IMR-90 (cell line): ENCODE measurements around the gene ARHGAP10. TPM values are rescaled to one million over a fixed set of nuclear protein-coding genes. Genes with fewer than 3 reads are reported as not detected.
A peak's percentile ranks its signal among the peaks of the same experiment; 100 is the strongest.

ENCODE experiments used
- ATAC-seq: fragments of 200-7000 bp; cut with Tn5 transposase; 2 replicates; pipeline ENCODE4 v1.9.1; 2020; ENCODE audit warnings: low read depth, mild to moderate bottlenecking, moderate library complexity
- BruUV-seq: library from RNA; stranded (reverse); fragments of 400-500 nt; replicated peaks from 2 replicates; lab custom pipeline; 2021; lab: Mats Ljungman, UMichigan
- CTCF ChIA-PET: fragments of 300-600 bp; formaldehyde crosslinking; extraction: SDS; loops from one replicate; lab custom pipeline; 2021; ENCODE audit warnings: antibody characterized with exemption; lab: Yijun Ruan, JAX
- POLR2A ChIA-PET: fragments of 300-600 bp; sonication (Branson Sonifier 250); formaldehyde crosslinking; loops from one replicate; lab custom pipeline; 2022; ENCODE audit warnings: antibody characterized with exemption; ENCODE audit not compliant: unreplicated experiment; lab: Charles Lee
- DNase-seq: peaks from one replicate; pipeline ENCODE4 v3.0.0; 2013
- H2AFZ ChIP-seq: replicated peaks from 2 replicates; pipeline ENCODE3; 2013; ENCODE audit warnings: low read length, mild to moderate bottlenecking; ENCODE audit not compliant: poor library complexity
- H2AK5ac ChIP-seq: 2 replicates; pipeline ENCODE4 v1.6.1; 2013; ENCODE audit warnings: low read depth, low read length, inconsistent platforms
- H2AK9ac ChIP-seq: replicated peaks from 2 replicates; pipeline ENCODE3; 2013; ENCODE audit warnings: mild to moderate bottlenecking, low read depth, low read length, moderate library complexity; ENCODE audit not compliant: poor library complexity
- H2BK120ac ChIP-seq: 2 replicates; pipeline ENCODE4 v1.6.1; 2013; ENCODE audit warnings: low read depth, low read length, inconsistent platforms
- H2BK15ac ChIP-seq: 3 replicates; pipeline ENCODE4 v1.6.1; 2013; ENCODE audit warnings: low read depth, low read length, inconsistent platforms
- H2BK20ac ChIP-seq: 2 replicates; pipeline ENCODE4 v1.6.1; 2013; ENCODE audit warnings: low read depth, mild to moderate bottlenecking, inconsistent platforms, low read length, moderate library complexity
- H2BK5ac ChIP-seq: 2 replicates; pipeline ENCODE4 v1.6.1; 2013; ENCODE audit warnings: mild to moderate bottlenecking, low read depth, low read length, inconsistent platforms; ENCODE audit not compliant: poor library complexity, severe bottlenecking
- H3K14ac ChIP-seq: replicated peaks from 2 replicates; pipeline ENCODE4 v1.6.1; 2013; ENCODE audit warnings: low read depth, low read length, inconsistent platforms
- H3K18ac ChIP-seq: 2 replicates; pipeline ENCODE4 v1.6.1; 2013; ENCODE audit warnings: low read depth, low read length, control low read depth
- H3K23ac ChIP-seq: 2 replicates; pipeline ENCODE4 v1.6.1; 2013; ENCODE audit warnings: low read depth, low read length, inconsistent platforms
- H3K27ac ChIP-seq: 2 replicates; pipeline ENCODE4 v1.5.1; 2013; ENCODE audit warnings: mild to moderate bottlenecking, control low read depth, low read length; ENCODE audit not compliant: insufficient read depth
- H3K27me3 ChIP-seq: 2 replicates; pipeline ENCODE4 v1.6.1; 2013; ENCODE audit warnings: low read length; ENCODE audit not compliant: control insufficient read depth, insufficient read depth
- H3K36me3 ChIP-seq: 2 replicates; pipeline ENCODE4 v1.6.1; 2013; ENCODE audit warnings: low read length, mixed read lengths; ENCODE audit not compliant: control insufficient read depth, insufficient read depth
- H3K4ac ChIP-seq: 2 replicates; pipeline ENCODE4 v1.6.1; 2013; ENCODE audit warnings: low read depth, low read length, inconsistent platforms
- H3K4me1 ChIP-seq: 2 replicates; pipeline ENCODE4 v1.6.1; 2013; ENCODE audit warnings: low read length, mixed read lengths; ENCODE audit not compliant: control insufficient read depth, insufficient read depth
- H3K4me2 ChIP-seq: 2 replicates; pipeline ENCODE4 v1.6.1; 2013; ENCODE audit warnings: low read depth, mild to moderate bottlenecking, control low read depth, low read length, moderate library complexity
- H3K4me3 ChIP-seq: 2 replicates; pipeline ENCODE4 v1.5.1; 2013; ENCODE audit warnings: low read depth, mild to moderate bottlenecking, control low read depth, low read length, moderate library complexity; ENCODE audit not compliant: insufficient read depth
- H3K56ac ChIP-seq: 2 replicates; pipeline ENCODE4 v1.6.1; 2013; ENCODE audit warnings: low read length, inconsistent platforms; ENCODE audit not compliant: insufficient read depth; ENCODE audit errors: extremely low read depth
- H3K79me1 ChIP-seq, 2 experiments: 2 replicates each; pipeline ENCODE4 v1.6.1; 2013; ENCODE audit warnings: low read length in 2 of 2, inconsistent platforms in 1 of 2, low read depth in 1 of 2
- H3K9ac ChIP-seq: 2 replicates; pipeline ENCODE4 v1.6.1; 2013; ENCODE audit warnings: low read depth, low read length, control low read depth
- H3K9me1 ChIP-seq: 2 replicates; pipeline ENCODE4 v1.6.1; 2013; ENCODE audit warnings: low read length, inconsistent platforms; ENCODE audit not compliant: insufficient read depth
- H3K9me3 ChIP-seq: 2 replicates; pipeline ENCODE4 v1.6.1; 2013; ENCODE audit warnings: low read length; ENCODE audit not compliant: control insufficient read depth, insufficient read depth
- H4K20me1 ChIP-seq: 2 replicates; pipeline ENCODE4 v1.6.1; 2013; ENCODE audit warnings: low read length, inconsistent platforms; ENCODE audit not compliant: insufficient read depth
- H4K5ac ChIP-seq: 2 replicates; pipeline ENCODE4 v1.6.1; 2013; ENCODE audit warnings: mild to moderate bottlenecking, low read depth, low read length, control low read depth
- H4K8ac ChIP-seq, 2 experiments: 2 replicates each; pipeline ENCODE4 v1.6.1; 2013; ENCODE audit warnings: low read depth in 2 of 2, low read length in 2 of 2, control low read depth in 1 of 2, inconsistent platforms in 1 of 2
- H4K91ac ChIP-seq: 2 replicates; pipeline ENCODE4 v1.6.1; 2013; ENCODE audit warnings: low read depth, low read length, inconsistent platforms; ENCODE audit not compliant: insufficient read depth
- BHLHE40 ChIP-seq: fragments of 150-350 bp; IDR thresholded peaks from 2 replicates; pipeline ENCODE4 v1.6.1; 2016; ENCODE audit warnings: mild to moderate bottlenecking, low read depth, low read length
- CEBPB ChIP-seq: IDR thresholded peaks from 2 replicates; pipeline ENCODE4 v1.6.1; 2012; ENCODE audit warnings: low read depth, low read length, improper control_type of control experiment
- CHD1 ChIP-seq: IDR thresholded peaks from 2 replicates; pipeline ENCODE4 v1.6.1; 2012; ENCODE audit warnings: low read depth, low read length, improper control_type of control experiment
- CTCF ChIP-seq: conservative IDR thresholded peaks from 2 replicates; pipeline ENCODE4 v1.5.1; 2012; ENCODE audit warnings: mild to moderate bottlenecking, low read depth, low read length, improper control_type of control experiment
- ELK1 ChIP-seq: fragments of 150-350 bp; IDR thresholded peaks from 2 replicates; pipeline ENCODE4 v1.6.1; 2016; ENCODE audit warnings: low read depth, mild to moderate bottlenecking, low read length, moderate library complexity, borderline replicate concordance
- FOS ChIP-seq: fragments of 150-350 bp; IDR thresholded peaks from 2 replicates; pipeline ENCODE4 v1.6.1; 2016; ENCODE audit warnings: low read depth, low read length
- MAFK ChIP-seq: IDR thresholded peaks from 2 replicates; pipeline ENCODE4 v1.6.1; 2012; ENCODE audit warnings: low read depth, low read length, improper control_type of control experiment
- MXI1 ChIP-seq: IDR thresholded peaks from 2 replicates; pipeline ENCODE4 v1.6.1; 2012; ENCODE audit warnings: low read depth, mild to moderate bottlenecking, low read length, moderate library complexity, borderline replicate concordance
- NFE2L2 ChIP-seq: fragments of 150-350 bp; IDR thresholded peaks from 2 replicates; pipeline ENCODE4 v1.6.1; 2016; ENCODE audit warnings: low read depth, mild to moderate bottlenecking, low read length
- POLR2A ChIP-seq: IDR thresholded peaks from 2 replicates; pipeline ENCODE4 v1.6.1; 2012; ENCODE audit warnings: mild to moderate bottlenecking, low read depth, low read length
- RAD21 ChIP-seq: IDR thresholded peaks from 2 replicates; pipeline ENCODE4 v1.6.1; 2012; ENCODE audit warnings: low read length, improper control_type of control experiment
- RCOR1 ChIP-seq: IDR thresholded peaks from 2 replicates; pipeline ENCODE4 v1.6.1; 2012; ENCODE audit warnings: mild to moderate bottlenecking, low read length, improper control_type of control experiment; ENCODE audit not compliant: insufficient replicate concordance
- RFX5 ChIP-seq: IDR thresholded peaks from 2 replicates; pipeline ENCODE4 v1.8.0; 2012; ENCODE audit warnings: low read depth, mild to moderate bottlenecking, low read length, moderate library complexity
- SMC3 ChIP-seq: fragments of 150-350 bp; IDR thresholded peaks from 2 replicates; pipeline ENCODE4 v1.6.1; 2016; ENCODE audit warnings: low read depth, mild to moderate bottlenecking, antibody characterized with exemption, low read length, moderate library complexity
- WGBS, 2 experiments: methylation state at CpG; one replicate each; pipeline versions ENCODE4 v1.1.5 to v1.1.7; 2013; ENCODE audit warnings: missing lambda C conversion rate in 2 of 2; ENCODE audit not compliant: insufficient read length in 1 of 2; ENCODE audit errors: extremely low coverage in 2 of 2; 5-methylcytosine and 5-hydroxymethylcytosine counted together
- dilution Hi-C: fragments of 300-500 bp; cut with HindIII; formaldehyde crosslinking; loops from one replicate; pipeline ENCODE4 v1.14.3; 2018; ENCODE audit warnings: low sequenced_read_pairs; ENCODE audit not compliant: unreplicated experiment
- in situ Hi-C: fragments of 300-500 bp; cut with MboI; formaldehyde crosslinking; loops from 3 replicates; pipeline ENCODE4 v1.14.3; 2019; ENCODE audit warnings: low sequenced_read_pairs, inconsistent platforms, mixed read lengths
- intact Hi-C: fragments of 100-400 bp; cut with micrococcal nuclease; formaldehyde crosslinking; loops from 2 replicates; pipeline ENCODE4 v1.10.0; 2022
- polyA plus RNA-seq, 3 experiments: library from polyadenylated mRNA; depleted of rRNA; stranded (reverse); fragments of >200 nt; gene quantifications; 2 replicates each; pipeline ENCODE4 v1.2.3, GENCODE V29; 2012; ENCODE audit warnings: low replicate concordance in 1 of 3
- total RNA-seq: library from RNA; depleted of rRNA; stranded (reverse); fragments of >200 nt; gene quantifications from 2 replicates; pipeline ENCODE4 v1.2.3, GENCODE V29; 2012
- TF ChIP-seq, protein P1 (sequence below): fragments of 150-350 bp; IDR thresholded peaks from 2 replicates; pipeline ENCODE4 v1.6.1; 2017; ENCODE audit warnings: mild to moderate bottlenecking, antibody characterized with exemption, low read length, low read depth

The ARHGAP10 gene
- total and polyA plus RNA-seq, 2 of the 4 experiments (the other 2 are of a cell fraction), result 27.1 to 29.4 TPM

- no TSS peak for BruUV-seq
- dilution Hi-C loops, result no loop called here
- peaks cover 10% of the 10 kb centered on the region for H3K36me3 ChIP-seq
- H3K14ac ChIP-seq, result no peak overlapping the region
- CTCF ChIA-PET, result interaction anchor here (0.6 to 1.2 kb wide), 2 partner anchors 9 to 1608 kb away, joined by 4 to 5 read pairs; no protein-coding TSS in a partner anchor
- H2AFZ ChIP-seq, result no peak overlapping the region
- no peaks in the 10 kb centered on the region for H3K9me3 ChIP-seq
- peaks cover 12 to 20% of the 10 kb centered on the region in 2 experiments for H3K79me1 ChIP-seq
- intact Hi-C loops, result no loop called here
- peaks cover 3% of the 10 kb centered on the region; the same call in 1 of the 2 replicates for H3K9me1 ChIP-seq
- H3K56ac ChIP-seq, result no peak overlapping the region
- no peak for DNase-seq
- WGBS, 2 experiments, result 92% methylated on average over 2 of the region's 9 CpGs; no CpG with 5 or more reads in 1 of the 2 experiments
- H3K4me1 ChIP-seq, result no peaks in the 10 kb centered on the region; the same call in 1 of the 2 replicates
- in situ Hi-C loops, result loop anchor here (25.0 kb wide), 1 partner anchor 93 kb away; no protein-coding TSS in a partner anchor
- no peak overlapping the region for H3K4me2 ChIP-seq
- H3K4me3 ChIP-seq, result no peak overlapping the region
- no peak overlapping the region for H3K4ac ChIP-seq
- no peak overlapping the region for H2BK120ac ChIP-seq
- no peak overlapping the region for H3K9ac ChIP-seq
- no peak overlapping the region for H2AK5ac ChIP-seq
- H3K27me3 ChIP-seq, result no peaks in the 10 kb centered on the region
- H4K8ac ChIP-seq, result no peak overlapping the region
- H4K5ac ChIP-seq, result no peak overlapping the region
- no peak for ATAC-seq
- H2BK5ac ChIP-seq, result no peak overlapping the region
- H2BK20ac ChIP-seq, result no peak overlapping the region
- no peak overlapping the region for H4K91ac ChIP-seq
- H3K23ac ChIP-seq, result no peak overlapping the region
- POLR2A ChIA-PET, result no interaction called here
- H3K18ac ChIP-seq, result no peak overlapping the region
- H3K27ac ChIP-seq, result no peak overlapping the region
- H4K20me1 ChIP-seq, result no peaks in the 10 kb centered on the region
- H2BK15ac ChIP-seq, result no peak overlapping the region
- peak overlapping the region; percentile 32 for H2AK9ac ChIP-seq
- TF ChIP-seq ELK1, result no peak
- TF ChIP-seq RFX5, result no peak
- TF ChIP-seq CEBPB, result no peak
- TF ChIP-seq SMC3, result no peak
- TF ChIP-seq NFE2L2, result no peak
- TF ChIP-seq CTCF, result no peak
- TF ChIP-seq CHD1, result no peak
- no peak for TF ChIP-seq RCOR1
- TF ChIP-seq MXI1, result no peak
- no peak for TF ChIP-seq FOS
- TF ChIP-seq POLR2A, result no peak
- no peak for TF ChIP-seq BHLHE40
- TF ChIP-seq, protein P1, sequence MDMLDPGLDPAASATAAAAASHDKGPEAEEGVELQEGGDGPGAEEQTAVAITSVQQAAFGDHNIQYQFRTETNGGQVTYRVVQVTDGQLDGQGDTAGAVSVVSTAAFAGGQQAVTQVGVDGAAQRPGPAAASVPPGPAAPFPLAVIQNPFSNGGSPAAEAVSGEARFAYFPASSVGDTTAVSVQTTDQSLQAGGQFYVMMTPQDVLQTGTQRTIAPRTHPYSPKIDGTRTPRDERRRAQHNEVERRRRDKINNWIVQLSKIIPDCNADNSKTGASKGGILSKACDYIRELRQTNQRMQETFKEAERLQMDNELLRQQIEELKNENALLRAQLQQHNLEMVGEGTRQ, result no peak
- no peak for TF ChIP-seq RAD21
- TF ChIP-seq MAFK, result no peak
Observed at GRCh38 chr4:148044089-148044911, 312.4 kb downstream of the ARHGAP10 start.
